KBM-7 (cell line): ENCODE data around the gene SELENOF.
"Not testable (repeated sequence)": the region's sequence is repeated elsewhere in the genome, so short reads cannot be mapped to it uniquely, and the experiment has no call there.

Experiments used
- DNase-seq: peaks from one replicate; pipeline ENCODE4 v3.0.0-alpha.2; 2015
- in situ Hi-C: fragments of 300-500 bp; cut with MboI; formaldehyde crosslinking; loops from 2 replicates; pipeline ENCODE4 v1.14.3; 2020; ENCODE audit warnings: low sequenced_read_pairs, low pct_unique_long_range_greater_than_20kb, mixed read lengths

Gene SELENOF

GRCh38 chr1:86924324-86924960 lies 10.5 kb upstream of the SELENOF start:
- in situ Hi-C loops: no loop called here

GRCh38 chr1:86922445-86922844 lies 8.5 kb upstream of the SELENOF start:
- in situ Hi-C loops: no loop called here
- DNase-seq: no peak

More at GRCh38 chr1:86924324-86924960, 10.5 kb upstream of the SELENOF start:
- DNase-seq: no peak

- DNase-seq: no peak
- in situ Hi-C loops: no loop called here
Measured at GRCh38 chr1:86916752-86917151, 2.8 kb upstream of the SELENOF start.

- no peak for DNase-seq
- in situ Hi-C loops: no loop called here
Measured at GRCh38 chr1:86915737-86916235, 1.9 kb upstream of the SELENOF start.

GRCh38 chr1:86914998-86915736 lies 1.2 kb upstream of the SELENOF start:
- peak; percentile 71 for DNase-seq
- in situ Hi-C loops: no loop called here

GRCh38 chr1:86914601-86914997 lies 673 bp upstream of the SELENOF start, which contains the start of gene HS2ST1:
TSS of gene HS2ST1 (plus strand) at chr1:86914635.
- DNase-seq: no peak
- in situ Hi-C loops: no loop called here

GRCh38 chr1:86913399-86913895 lies 479 bp downstream of the SELENOF start:
- peak; percentile 48 for DNase-seq
- in situ Hi-C loops: no loop called here

- DNase-seq: no peak
- in situ Hi-C loops: no loop called here
Measured at GRCh38 chr1:86912281-86912900, 1.5 kb downstream of the SELENOF start.

- in situ Hi-C loops: no loop called here
- peak; percentile 62 for DNase-seq
Measured at GRCh38 chr1:86906419-86906818, 7.5 kb downstream of the SELENOF start.

- no peak for DNase-seq
- in situ Hi-C loops: no loop called here
Measured at GRCh38 chr1:86905875-86906274, 8.1 kb downstream of the SELENOF start.

GRCh38 chr1:86899401-86899800 lies 14.5 kb downstream of the SELENOF start:
- DNase-seq, in situ Hi-C loops: not testable (repeated sequence)

GRCh38 chr1:86888327-86888726 lies 25.6 kb downstream of the SELENOF start:
- in situ Hi-C loops: no loop called here
- no peak for DNase-seq

- DNase-seq: no peak
- in situ Hi-C loops: no loop called here
Measured at GRCh38 chr1:86887479-86888162, 26.3 kb downstream of the SELENOF start.

- no peak for DNase-seq
- in situ Hi-C loops: no loop called here
Measured at GRCh38 chr1:86875722-86876121, 38.2 kb downstream of the SELENOF start.

- in situ Hi-C loops: no loop called here
- DNase-seq: no peak
Measured at GRCh38 chr1:86872086-86872485, 41.8 kb downstream of the SELENOF start.

- in situ Hi-C loops: no loop called here
- no peak for DNase-seq
Measured at GRCh38 chr1:86871001-86871400, 42.9 kb downstream of the SELENOF start.

GRCh38 chr1:86868477-86868876 lies 45.4 kb downstream of the SELENOF start:
- in situ Hi-C loops: no loop called here
- no peak for DNase-seq

- in situ Hi-C loops, DNase-seq: not testable (repeated sequence)
Measured at GRCh38 chr1:86867278-86867677, 46.6 kb downstream of the SELENOF start.

GRCh38 chr1:86866665-86867064 lies 47.3 kb downstream of the SELENOF start:
- no peak for DNase-seq
- in situ Hi-C loops: no loop called here
